ENCODE data around the gene PAX8.
"Not testable (repeated sequence)": the region's sequence is repeated elsewhere in the genome, so short reads cannot be mapped to it uniquely, and the experiment has no call there.

PAX8 gene

GRCh38 chr2:113278742-113279139 lies at the start of gene PAX8:
Gene PAX8 (minus strand): TSS chr2:113278921. CDS start chr2:113278394, 527 bp downstream.
- peaks cover 2% of the 10 kb centered on the region for H3K36me3 Mint-ChIP-seq
- H3K9me3 Mint-ChIP-seq: no peaks in the 10 kb centered on the region
- H3K4me1 Mint-ChIP-seq: peaks cover 12% of the 10 kb centered on the region
- H3K27ac Mint-ChIP-seq: no peak within 1 kb of the TSS
- peaks cover 32% of the 10 kb centered on the region for H3K27me3 Mint-ChIP-seq
- H3K4me3 Mint-ChIP-seq: no peak within 1 kb of the TSS

GRCh38 chr2:113328043-113328442 lies 49.3 kb upstream of the PAX8 start:
- no peaks in the 10 kb centered on the region for H3K9me3 Mint-ChIP-seq
- no peaks in the 10 kb centered on the region for H3K27me3 Mint-ChIP-seq
- H3K4me1 Mint-ChIP-seq: peaks cover 29% of the 10 kb centered on the region
- H3K36me3 Mint-ChIP-seq: no peaks in the 10 kb centered on the region
- no peak overlapping the region for H3K27ac Mint-ChIP-seq
- no peak overlapping the region for H3K4me3 Mint-ChIP-seq

GRCh38 chr2:113325161-113325731 lies 46.5 kb upstream of the PAX8 start:
- H3K27ac Mint-ChIP-seq, H3K27me3 Mint-ChIP-seq, H3K36me3 Mint-ChIP-seq, H3K9me3 Mint-ChIP-seq: not testable (repeated sequence)
- H3K4me3 Mint-ChIP-seq: peak overlapping the region; percentile 76
- peaks cover 29% of the 10 kb centered on the region for H3K4me1 Mint-ChIP-seq

- no peaks in the 10 kb centered on the region for H3K9me3 Mint-ChIP-seq
- peaks cover 1% of the 10 kb centered on the region for H3K27me3 Mint-ChIP-seq
- H3K36me3 Mint-ChIP-seq: no peaks in the 10 kb centered on the region
- peak overlapping the region; percentile 10 for H3K27ac Mint-ChIP-seq
- peak overlapping the region; percentile 76 for H3K4me3 Mint-ChIP-seq
- H3K4me1 Mint-ChIP-seq: peaks cover 26% of the 10 kb centered on the region
These were observed 46.0 kb upstream of the PAX8 start for GRCh38 chr2:113324684-113325160.

GRCh38 chr2:113323129-113323528 lies 44.4 kb upstream of the PAX8 start:
- not testable (repeated sequence) for H3K27me3 Mint-ChIP-seq, H3K4me3 Mint-ChIP-seq, H3K27ac Mint-ChIP-seq, H3K36me3 Mint-ChIP-seq, H3K9me3 Mint-ChIP-seq
- peaks cover 15% of the 10 kb centered on the region for H3K4me1 Mint-ChIP-seq

GRCh38 chr2:113320106-113320505 lies 41.4 kb upstream of the PAX8 start:
- not testable (repeated sequence) for H3K36me3 Mint-ChIP-seq, H3K4me1 Mint-ChIP-seq, H3K27me3 Mint-ChIP-seq, H3K4me3 Mint-ChIP-seq, H3K27ac Mint-ChIP-seq, H3K9me3 Mint-ChIP-seq

GRCh38 chr2:113318941-113319340 lies 40.2 kb upstream of the PAX8 start:
- not testable (repeated sequence) for H3K9me3 Mint-ChIP-seq, H3K36me3 Mint-ChIP-seq, H3K27ac Mint-ChIP-seq, H3K4me3 Mint-ChIP-seq, H3K4me1 Mint-ChIP-seq, H3K27me3 Mint-ChIP-seq

GRCh38 chr2:113316085-113316484 lies 37.4 kb upstream of the PAX8 start:
- peaks cover 1% of the 10 kb centered on the region for H3K27me3 Mint-ChIP-seq
- no peaks in the 10 kb centered on the region for H3K4me1 Mint-ChIP-seq
- H3K9me3 Mint-ChIP-seq: no peaks in the 10 kb centered on the region
- H3K36me3 Mint-ChIP-seq: no peaks in the 10 kb centered on the region
- H3K27ac Mint-ChIP-seq: no peak overlapping the region
- no peak overlapping the region for H3K4me3 Mint-ChIP-seq

- H3K27ac Mint-ChIP-seq, H3K4me1 Mint-ChIP-seq, H3K36me3 Mint-ChIP-seq, H3K9me3 Mint-ChIP-seq, H3K27me3 Mint-ChIP-seq, H3K4me3 Mint-ChIP-seq: not testable (repeated sequence)
These were observed 35.9 kb upstream of the PAX8 start for GRCh38 chr2:113314663-113315062.

- not testable (repeated sequence) for H3K27me3 Mint-ChIP-seq
These were observed 35.5 kb upstream of the PAX8 start for GRCh38 chr2:113314176-113314575.

GRCh38 chr2:113311781-113312180 lies 33.1 kb upstream of the PAX8 start:
- not testable (repeated sequence) for H3K36me3 Mint-ChIP-seq, H3K9me3 Mint-ChIP-seq, H3K4me1 Mint-ChIP-seq, H3K27me3 Mint-ChIP-seq, H3K4me3 Mint-ChIP-seq, H3K27ac Mint-ChIP-seq

More at GRCh38 chr2:113314176-113314575, 35.5 kb upstream of the PAX8 start:
- not testable (repeated sequence) for H3K4me3 Mint-ChIP-seq, H3K27ac Mint-ChIP-seq, H3K9me3 Mint-ChIP-seq, H3K36me3 Mint-ChIP-seq, H3K4me1 Mint-ChIP-seq

GRCh38 chr2:113311191-113311590 lies 32.5 kb upstream of the PAX8 start:
- H3K27me3 Mint-ChIP-seq, H3K36me3 Mint-ChIP-seq, H3K4me1 Mint-ChIP-seq, H3K9me3 Mint-ChIP-seq, H3K4me3 Mint-ChIP-seq, H3K27ac Mint-ChIP-seq: not testable (repeated sequence)

- H3K27ac Mint-ChIP-seq: no peak overlapping the region
- no peaks in the 10 kb centered on the region for H3K4me1 Mint-ChIP-seq
- H3K9me3 Mint-ChIP-seq: no peaks in the 10 kb centered on the region
These were observed 31.1 kb upstream of the PAX8 start for GRCh38 chr2:113309655-113310387.

GRCh38 chr2:113308784-113309183 lies 30.1 kb upstream of the PAX8 start:
- H3K4me3 Mint-ChIP-seq, H3K36me3 Mint-ChIP-seq, H3K27ac Mint-ChIP-seq, H3K27me3 Mint-ChIP-seq, H3K9me3 Mint-ChIP-seq, H3K4me1 Mint-ChIP-seq: not testable (repeated sequence)

More at GRCh38 chr2:113309655-113310387, 31.1 kb upstream of the PAX8 start:
- H3K27me3 Mint-ChIP-seq: peaks cover 2% of the 10 kb centered on the region
- H3K36me3 Mint-ChIP-seq: no peaks in the 10 kb centered on the region
- no peak overlapping the region for H3K4me3 Mint-ChIP-seq

GRCh38 chr2:113306207-113306606 lies 27.5 kb upstream of the PAX8 start:
- H3K27ac Mint-ChIP-seq, H3K36me3 Mint-ChIP-seq, H3K27me3 Mint-ChIP-seq, H3K4me1 Mint-ChIP-seq, H3K4me3 Mint-ChIP-seq, H3K9me3 Mint-ChIP-seq: not testable (repeated sequence)

GRCh38 chr2:113305749-113306148 lies 27.0 kb upstream of the PAX8 start:
- H3K4me1 Mint-ChIP-seq, H3K27ac Mint-ChIP-seq, H3K36me3 Mint-ChIP-seq, H3K9me3 Mint-ChIP-seq, H3K27me3 Mint-ChIP-seq, H3K4me3 Mint-ChIP-seq: not testable (repeated sequence)

GRCh38 chr2:113305146-113305545 lies 26.4 kb upstream of the PAX8 start:
- Mint-ChIP-seq H3K4me1 (no peaks in the 10 kb centered on the region), H3K9me3 (no peaks in the 10 kb centered on the region), H3K27me3 (peaks cover 2% of the 10 kb centered on the region), H3K36me3 (no peaks in the 10 kb centered on the region), H3K4me3 (no peak overlapping the region), H3K27ac (no peak overlapping the region)

Measured in activated naive CD4-positive, alpha-beta T cell treated with anti-CD3 and anti-CD28 coated beads, Interleukin-2, amount 50 U/mL, for 24 hours (primary cell).